PC-9 (cell line): ENCODE data around the gene TMEM117. TPM values are rescaled to one million over a fixed set of nuclear protein-coding genes. Genes with fewer than 3 reads are reported as not detected.

Experiments used
- BruUV-seq: library from RNA; stranded (reverse); fragments of 400-500 nt; replicated peaks from 2 replicates; lab custom pipeline; 2021; lab: Mats Ljungman, UMichigan
- CTCF ChIA-PET: fragments of 300-600 bp; sonication (Branson Sonifier 250); formaldehyde crosslinking; loops from one replicate; lab custom pipeline; 2022; ENCODE audit warnings: antibody characterized with exemption; lab: Charles Lee
- POLR2A ChIA-PET: fragments of 300-600 bp; sonication (Branson Sonifier 250); formaldehyde crosslinking; loops from one replicate; lab custom pipeline; 2022; ENCODE audit warnings: antibody characterized with exemption; ENCODE audit not compliant: unreplicated experiment; lab: Charles Lee
- DNase-seq, 2 experiments: peaks; one replicate each; pipeline versions ENCODE4 v3.0.0 to v3.0.0-alpha.2; 2015 to 2022; ENCODE audit warnings: mixed read lengths in 1 of 2
- H2AFZ ChIP-seq: fragments of 200-600 bp; sonication (generic); 2 replicates; pipeline ENCODE4 v1.8.1; 2017; ENCODE audit warnings: antibody characterized with exemption
- H3F3A ChIP-seq: fragments of 200-600 bp; sonication (generic); 2 replicates; pipeline ENCODE4 v1.8.1; 2017; ENCODE audit warnings: antibody characterized with exemption, mild to moderate bottlenecking, low read depth; ENCODE audit not compliant: insufficient read depth
- H3K27ac ChIP-seq: fragments of 200-600 bp; sonication (generic); 2 replicates; pipeline ENCODE4 v1.6.1; 2016; ENCODE audit warnings: mixed run types
- H3K27me3 ChIP-seq: fragments of 200-600 bp; sonication (generic); 2 replicates; pipeline ENCODE4 v1.6.1; 2016; ENCODE audit warnings: low read depth, mixed run types; ENCODE audit not compliant: insufficient read depth
- H3K36me3 ChIP-seq: fragments of 200-600 bp; sonication (generic); 2 replicates; pipeline ENCODE4 v1.6.1; 2016; ENCODE audit warnings: low read depth, mixed run types
- H3K4me1 ChIP-seq: fragments of 200-600 bp; sonication (generic); replicated peaks from 2 replicates; pipeline ENCODE4 v1.6.1; 2016; ENCODE audit warnings: mixed run types; ENCODE audit not compliant: insufficient read depth
- H3K4me2 ChIP-seq: fragments of 200-600 bp; sonication (generic); 2 replicates; pipeline ENCODE4 v1.6.1; 2017; ENCODE audit warnings: mixed run types
- H3K4me3 ChIP-seq: fragments of 200-600 bp; sonication (generic); 2 replicates; pipeline ENCODE4 v1.6.1; 2016; ENCODE audit warnings: mixed run types
- H3K79me2 ChIP-seq: fragments of 200-600 bp; sonication (generic); 2 replicates; pipeline ENCODE4 v1.6.1; 2017; ENCODE audit warnings: low read depth, mixed run types
- H3K9me2 ChIP-seq: fragments of 200-600 bp; sonication (generic); 2 replicates; pipeline ENCODE4 v1.8.1; 2017; ENCODE audit warnings: mild to moderate bottlenecking; ENCODE audit not compliant: insufficient read depth
- H3K9me3 ChIP-seq: fragments of 200-600 bp; sonication (generic); 2 replicates; pipeline ENCODE4 v1.8.1; 2016; ENCODE audit warnings: low read depth; ENCODE audit not compliant: insufficient read depth
- H4K20me1 ChIP-seq: fragments of 200-600 bp; sonication (generic); 2 replicates; pipeline ENCODE4 v1.8.1; 2017; ENCODE audit not compliant: insufficient read depth
- CTCF ChIP-seq: fragments of 200-600 bp; sonication (generic); conservative IDR thresholded peaks from 2 replicates; pipeline ENCODE4 v1.6.1; 2017; ENCODE audit warnings: mixed run types, antibody characterized with exemption, mild to moderate bottlenecking, moderate library complexity
- EZH2 ChIP-seq: fragments of 200-600 bp; sonication (generic); IDR thresholded peaks from 2 replicates; pipeline ENCODE4 v1.8.0; 2017; ENCODE audit warnings: antibody characterized with exemption, low read depth
- intact Hi-C: fragments of 100-400 bp; cut with micrococcal nuclease; formaldehyde crosslinking; loops from one replicate; pipeline ENCODE4 v1.10.0; 2022; ENCODE audit not compliant: unreplicated experiment
- total RNA-seq: library from RNA; stranded (reverse); gene quantifications from 2 replicates; pipeline ENCODE4 v1.2.3, GENCODE V29; 2021

TMEM117 gene
- total RNA-seq, 1 experiment from 2014 or later = 2.0 TPM

DNA sequence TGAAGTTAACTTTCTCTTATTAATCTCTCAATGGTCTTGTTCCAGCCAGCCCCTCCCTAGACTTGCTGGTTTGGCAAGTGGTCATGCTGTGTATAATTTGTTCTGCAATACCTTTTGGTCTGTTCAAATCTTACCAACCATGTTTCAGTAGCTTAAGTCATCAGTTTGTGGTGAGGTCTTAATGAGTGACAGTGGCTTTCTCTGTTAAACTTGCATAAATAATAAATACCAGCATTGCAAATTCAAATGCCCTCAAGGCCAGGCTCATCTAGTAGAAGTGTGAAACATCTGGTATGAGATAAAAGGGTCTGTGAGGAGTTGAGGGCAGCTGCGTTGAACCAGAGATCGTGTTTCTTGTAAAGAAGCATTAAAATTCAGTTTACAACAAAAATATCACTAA lies 319.5 kb downstream of the TMEM117 start:
- no peak overlapping the region for H3K4me3 ChIP-seq
- no peaks in the 10 kb centered on the region for H3K79me2 ChIP-seq
- no peak overlapping the region for H3K4me2 ChIP-seq
- H3K36me3 ChIP-seq = no peaks in the 10 kb centered on the region
- no peak for TF ChIP-seq EZH2
- TF ChIP-seq CTCF = no peak
- BruUV-seq = no TSS peak
- H3F3A ChIP-seq = no peaks in the 10 kb centered on the region
- H3K9me2 ChIP-seq = no peaks in the 10 kb centered on the region
- CTCF ChIA-PET = no interaction called here
- H2AFZ ChIP-seq = no peak overlapping the region
- no peak for DNase-seq
- POLR2A ChIA-PET = no interaction called here
- no peak overlapping the region for H3K27ac ChIP-seq
- H4K20me1 ChIP-seq = no peaks in the 10 kb centered on the region
- no peaks in the 10 kb centered on the region for H3K9me3 ChIP-seq
- H3K27me3 ChIP-seq = no peaks in the 10 kb centered on the region
- intact Hi-C loops = no loop called here
- no peaks in the 10 kb centered on the region for H3K4me1 ChIP-seq

DNA sequence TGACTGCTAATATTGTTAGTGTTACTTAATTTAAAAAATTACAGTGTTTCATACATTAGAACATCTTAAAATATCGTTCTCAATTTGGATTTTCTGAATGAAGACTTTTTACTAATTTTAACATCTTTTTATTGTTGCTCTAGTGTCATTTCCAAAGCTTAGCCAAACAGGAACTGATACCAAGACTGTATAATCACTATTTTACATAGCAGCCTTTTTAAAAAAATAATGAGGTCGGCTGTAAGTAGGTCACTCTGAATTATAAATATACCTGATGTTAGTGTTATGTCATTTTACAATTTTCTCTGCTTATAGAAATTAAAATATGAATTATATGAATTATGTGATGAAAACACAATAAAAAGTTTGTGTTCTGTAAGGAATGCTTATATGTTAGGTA lies 321.5 kb downstream of the TMEM117 start:
- H3K9me3 ChIP-seq = no peaks in the 10 kb centered on the region
- no peaks in the 10 kb centered on the region for H3K27me3 ChIP-seq
- BruUV-seq = no TSS peak
- TF ChIP-seq CTCF (no peak), EZH2 (no peak)
- CTCF ChIA-PET = no interaction called here
- H3K36me3 ChIP-seq = no peaks in the 10 kb centered on the region
- no peak for DNase-seq
- POLR2A ChIA-PET = no interaction called here
- no peak overlapping the region for H2AFZ ChIP-seq
- H4K20me1 ChIP-seq = no peaks in the 10 kb centered on the region
- no peak overlapping the region for H3K27ac ChIP-seq
- intact Hi-C loops = no loop called here
- no peaks in the 10 kb centered on the region for H3K4me1 ChIP-seq
- no peaks in the 10 kb centered on the region for H3K9me2 ChIP-seq
- no peak overlapping the region for H3K4me2 ChIP-seq
- no peak overlapping the region for H3K4me3 ChIP-seq
- H3F3A ChIP-seq = no peaks in the 10 kb centered on the region
- no peaks in the 10 kb centered on the region for H3K79me2 ChIP-seq

DNA sequence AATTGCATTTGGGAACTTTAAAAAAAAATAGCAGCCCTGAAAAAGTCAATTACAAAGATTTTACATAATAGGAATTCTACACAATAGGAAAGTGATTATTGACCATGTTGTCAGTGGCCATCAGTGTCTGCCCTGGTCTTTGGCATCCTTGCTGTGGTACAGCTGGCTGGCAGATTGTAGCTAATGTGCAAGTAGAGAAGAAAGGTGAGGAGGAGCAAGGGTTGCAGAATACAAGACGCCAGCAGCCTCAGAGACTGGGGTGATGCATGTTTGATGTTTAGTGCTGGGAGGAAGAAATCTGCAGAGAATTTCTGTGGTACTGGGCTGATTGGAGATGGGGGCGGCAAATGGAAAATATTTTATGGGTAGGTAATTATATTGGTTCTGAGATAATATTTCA lies 322.9 kb downstream of the TMEM117 start:
- no peaks in the 10 kb centered on the region for H3K9me3 ChIP-seq
- no peak overlapping the region for H3K4me3 ChIP-seq
- ChIA-PET POLR2A (no interaction called here), CTCF (no interaction called here)
- H3K9me2 ChIP-seq = no peaks in the 10 kb centered on the region
- H3K36me3 ChIP-seq = no peaks in the 10 kb centered on the region
- no peak overlapping the region for H3K27ac ChIP-seq
- H3K27me3 ChIP-seq = no peaks in the 10 kb centered on the region
- H3K4me2 ChIP-seq = no peak overlapping the region
- H3F3A ChIP-seq = no peaks in the 10 kb centered on the region
- intact Hi-C loops = no loop called here
- H3K4me1 ChIP-seq = no peaks in the 10 kb centered on the region
- H3K79me2 ChIP-seq = no peaks in the 10 kb centered on the region
- TF ChIP-seq CTCF = no peak
- no peak for TF ChIP-seq EZH2
- no TSS peak for BruUV-seq
- H2AFZ ChIP-seq = no peak overlapping the region
- DNase-seq = no peak
- H4K20me1 ChIP-seq = no peaks in the 10 kb centered on the region
